ENCODE results near the gene CSNK1G1. TPM values are rescaled to one million over a fixed set of nuclear protein-coding genes. Genes with fewer than 3 reads are reported as not detected.

Gene CSNK1G1
- total and polyA plus RNA-seq, 2 donors = 7.3 to 11.8 TPM

- WGBS = 86% methylated on average over 8 of the region's 8 CpGs
- H3K4me1 ChIP-seq (ENCODE audit: control insufficient read depth in 2 of 2, insufficient read depth in 2 of 2, low read length in 2 of 2) = no peaks in the 10 kb centered on the region
- H3K36me3 ChIP-seq (ENCODE audit: control insufficient read depth in 2 of 2, insufficient read depth in 2 of 2, low read length in 1 of 2) = peaks cover 56 to 73% of the 10 kb centered on the region in 2 donors
- DNase-seq (ENCODE audit: low read depth in 6 of 9, low spot score in 9 of 9) = peak in 1 of 9 donors; percentile 36
- no peak overlapping the region for H3K4me3 ChIP-seq (ENCODE audit: low read length in 2 of 2)
- no peak overlapping the region for H3K27ac ChIP-seq (ENCODE audit: low read depth in 1 of 2, low read length in 1 of 2)
- no peaks in the 10 kb centered on the region for H3K9me3 ChIP-seq (ENCODE audit: control insufficient read depth in 2 of 2, insufficient read depth in 1 of 2, low read length in 1 of 2)
- H3K27me3 ChIP-seq (ENCODE audit: control insufficient read depth in 2 of 2, insufficient read depth in 1 of 2, low read length in 1 of 2) = no peaks in the 10 kb centered on the region
Observed at GRCh38 chr15:64137226-64137833, 218.6 kb downstream of the CSNK1G1 start.

DNA sequence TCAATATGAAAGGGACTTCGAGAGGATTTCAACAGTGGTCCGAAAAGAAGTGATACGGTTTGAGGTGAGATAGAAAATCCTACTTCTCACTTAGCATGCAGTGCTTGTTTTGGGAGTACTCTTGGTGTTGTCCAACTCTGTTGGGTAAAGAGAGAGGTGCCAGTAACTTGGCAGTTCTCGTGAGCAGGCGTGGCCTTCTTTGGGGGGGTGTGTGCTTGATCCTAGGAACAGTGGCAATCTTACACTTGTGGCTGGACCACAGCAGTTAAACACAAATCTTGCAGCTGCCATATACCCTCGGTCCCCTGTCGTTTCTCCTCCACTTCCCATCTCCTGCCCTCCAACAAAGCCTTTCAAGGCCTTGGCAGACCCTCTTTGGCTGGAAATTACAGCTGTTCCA lies 219.6 kb downstream of the CSNK1G1 start:
- no peaks in the 10 kb centered on the region for H3K9me3 ChIP-seq (ENCODE audit: control insufficient read depth in 2 of 2, insufficient read depth in 1 of 2, low read length in 1 of 2)
- 99% methylated on average over 7 of the region's 7 CpGs for WGBS
- DNase-seq (ENCODE audit: low read depth in 6 of 9, low spot score in 9 of 9) = no peak
- peaks cover 0 to 2% of the 10 kb centered on the region in 2 donors for H3K4me1 ChIP-seq (ENCODE audit: control insufficient read depth in 2 of 2, insufficient read depth in 2 of 2, low read length in 2 of 2)
- H3K27ac ChIP-seq (ENCODE audit: low read depth in 1 of 2, low read length in 1 of 2) = no peak overlapping the region
- peaks cover 61 to 73% of the 10 kb centered on the region in 2 donors for H3K36me3 ChIP-seq (ENCODE audit: control insufficient read depth in 2 of 2, insufficient read depth in 2 of 2, low read length in 1 of 2)
- H3K4me3 ChIP-seq (ENCODE audit: low read length in 2 of 2) = no peak overlapping the region
- H3K27me3 ChIP-seq (ENCODE audit: control insufficient read depth in 2 of 2, insufficient read depth in 1 of 2, low read length in 1 of 2) = no peaks in the 10 kb centered on the region

GRCh38 chr15:64134345-64134829 lies 221.6 kb downstream of the CSNK1G1 start:
- WGBS = 92% methylated on average over 9 of the region's 9 CpGs
- no peaks in the 10 kb centered on the region for H3K27me3 ChIP-seq (ENCODE audit: control insufficient read depth in 2 of 2, insufficient read depth in 1 of 2, low read length in 1 of 2)
- H3K36me3 ChIP-seq (ENCODE audit: control insufficient read depth in 2 of 2, insufficient read depth in 2 of 2, low read length in 1 of 2) = peaks cover 76 to 89% of the 10 kb centered on the region in 2 donors
- H3K9me3 ChIP-seq (ENCODE audit: control insufficient read depth in 2 of 2, insufficient read depth in 1 of 2, low read length in 1 of 2) = no peaks in the 10 kb centered on the region
- H3K4me3 ChIP-seq (ENCODE audit: low read length in 2 of 2) = no peak overlapping the region
- H3K4me1 ChIP-seq (ENCODE audit: control insufficient read depth in 2 of 2, insufficient read depth in 2 of 2, low read length in 2 of 2) = peaks cover 0 to 4% of the 10 kb centered on the region in 2 donors
- H3K27ac ChIP-seq (ENCODE audit: low read depth in 1 of 2, low read length in 1 of 2) = no peak overlapping the region
- DNase-seq (ENCODE audit: low read depth in 6 of 9, low spot score in 9 of 9) = no peak

DNA sequence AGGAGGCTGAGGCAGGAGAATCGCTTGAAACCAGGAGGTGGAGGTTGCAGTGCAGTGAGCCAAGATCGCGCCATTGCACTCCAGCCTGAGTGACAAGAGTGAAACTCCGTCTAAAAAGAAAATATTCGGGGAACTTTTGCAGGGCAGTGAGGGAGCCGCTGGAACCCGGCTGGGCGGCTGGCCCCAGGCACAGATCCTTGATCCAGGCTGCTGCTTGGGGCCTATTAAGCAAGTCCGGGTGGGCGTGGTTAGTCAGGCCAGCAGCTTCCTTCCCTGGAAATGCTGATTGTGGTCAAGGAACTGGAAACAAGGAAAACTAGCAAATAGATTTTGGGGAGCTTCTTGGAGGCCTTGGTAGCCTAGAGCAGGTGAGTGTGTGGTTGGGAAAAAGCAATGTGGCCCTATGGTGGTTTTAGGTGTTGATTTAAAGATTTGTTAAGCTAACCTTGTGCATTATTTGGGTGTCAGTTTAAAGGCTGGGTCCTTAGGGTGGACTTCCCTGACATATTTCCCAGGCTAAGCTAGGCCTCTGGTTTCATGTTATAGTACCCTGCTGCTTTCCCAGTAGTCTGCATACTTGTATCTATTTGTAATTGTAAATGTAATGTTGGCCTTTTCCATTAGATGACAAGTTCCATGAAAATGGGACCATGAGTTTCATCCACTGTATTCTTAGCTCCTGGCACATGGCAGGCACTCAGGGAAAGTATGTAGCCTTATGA lies 222.2 kb downstream of the CSNK1G1 start:
- H3K27me3 ChIP-seq (ENCODE audit: control insufficient read depth in 2 of 2, insufficient read depth in 1 of 2, low read length in 1 of 2) = no peaks in the 10 kb centered on the region
- no peak overlapping the region for H3K4me3 ChIP-seq (ENCODE audit: low read length in 2 of 2)
- peaks cover 78 to 92% of the 10 kb centered on the region in 2 donors for H3K36me3 ChIP-seq (ENCODE audit: control insufficient read depth in 2 of 2, insufficient read depth in 2 of 2, low read length in 1 of 2)
- WGBS = 97% methylated on average over 10 of the region's 10 CpGs
- no peak overlapping the region for H3K27ac ChIP-seq (ENCODE audit: low read depth in 1 of 2, low read length in 1 of 2)
- peaks cover 0 to 4% of the 10 kb centered on the region in 2 donors for H3K4me1 ChIP-seq (ENCODE audit: control insufficient read depth in 2 of 2, insufficient read depth in 2 of 2, low read length in 2 of 2)
- DNase-seq (ENCODE audit: low read depth in 6 of 9, low spot score in 9 of 9) = no peak
- no peaks in the 10 kb centered on the region for H3K9me3 ChIP-seq (ENCODE audit: control insufficient read depth in 2 of 2, insufficient read depth in 1 of 2, low read length in 1 of 2)

- H3K27ac ChIP-seq (ENCODE audit: low read depth in 1 of 2, low read length in 1 of 2) = peak overlapping the region in 1 of 2 donors; percentile 19
- peaks cover 0 to 4% of the 10 kb centered on the region in 2 donors for H3K4me1 ChIP-seq (ENCODE audit: control insufficient read depth in 2 of 2, insufficient read depth in 2 of 2, low read length in 2 of 2)
- 98% methylated on average over 4 of the region's 4 CpGs for WGBS
- no peaks in the 10 kb centered on the region for H3K9me3 ChIP-seq (ENCODE audit: control insufficient read depth in 2 of 2, insufficient read depth in 1 of 2, low read length in 1 of 2)
- no peak for DNase-seq (ENCODE audit: low read depth in 6 of 9, low spot score in 9 of 9)
- peaks cover 79 to 91% of the 10 kb centered on the region in 2 donors for H3K36me3 ChIP-seq (ENCODE audit: control insufficient read depth in 2 of 2, insufficient read depth in 2 of 2, low read length in 1 of 2)
- no peak overlapping the region for H3K4me3 ChIP-seq (ENCODE audit: low read length in 2 of 2)
- no peaks in the 10 kb centered on the region for H3K27me3 ChIP-seq (ENCODE audit: control insufficient read depth in 2 of 2, insufficient read depth in 1 of 2, low read length in 1 of 2)
Observed at GRCh38 chr15:64132217-64132616, 223.8 kb downstream of the CSNK1G1 start.

GRCh38 chr15:64131547-64131946 lies 224.4 kb downstream of the CSNK1G1 start:
- H3K27me3 ChIP-seq (ENCODE audit: control insufficient read depth in 2 of 2, insufficient read depth in 1 of 2, low read length in 1 of 2) = no peaks in the 10 kb centered on the region
- no peak overlapping the region for H3K4me3 ChIP-seq (ENCODE audit: low read length in 2 of 2)
- peak overlapping the region in 1 of 2 donors; percentile 60 for H3K27ac ChIP-seq (ENCODE audit: low read depth in 1 of 2, low read length in 1 of 2)
- DNase-seq (ENCODE audit: low read depth in 6 of 9, low spot score in 9 of 9) = no peak
- peaks cover 72 to 91% of the 10 kb centered on the region in 2 donors for H3K36me3 ChIP-seq (ENCODE audit: control insufficient read depth in 2 of 2, insufficient read depth in 2 of 2, low read length in 1 of 2)
- over 99% methylated on average over 7 of the region's 7 CpGs for WGBS
- no peaks in the 10 kb centered on the region for H3K9me3 ChIP-seq (ENCODE audit: control insufficient read depth in 2 of 2, insufficient read depth in 1 of 2, low read length in 1 of 2)
- H3K4me1 ChIP-seq (ENCODE audit: control insufficient read depth in 2 of 2, insufficient read depth in 2 of 2, low read length in 2 of 2) = peaks cover 0 to 4% of the 10 kb centered on the region in 2 donors

GRCh38 chr15:64130159-64130558 lies 225.8 kb downstream of the CSNK1G1 start:
- H3K4me3 ChIP-seq (ENCODE audit: low read length in 2 of 2) = no peak overlapping the region
- H3K4me1 ChIP-seq (ENCODE audit: control insufficient read depth in 2 of 2, insufficient read depth in 2 of 2, low read length in 2 of 2) = peaks cover 0 to 4% of the 10 kb centered on the region in 2 donors
- H3K36me3 ChIP-seq (ENCODE audit: control insufficient read depth in 2 of 2, insufficient read depth in 2 of 2, low read length in 1 of 2) = peaks cover 70 to 87% of the 10 kb centered on the region in 2 donors
- WGBS = 92% methylated on average over 3 of the region's 3 CpGs
- DNase-seq (ENCODE audit: low read depth in 6 of 9, low spot score in 9 of 9) = no peak
- peak overlapping the region in 1 of 2 donors; percentile 60 for H3K27ac ChIP-seq (ENCODE audit: low read depth in 1 of 2, low read length in 1 of 2)
- H3K9me3 ChIP-seq (ENCODE audit: control insufficient read depth in 2 of 2, insufficient read depth in 1 of 2, low read length in 1 of 2) = no peaks in the 10 kb centered on the region
- no peaks in the 10 kb centered on the region for H3K27me3 ChIP-seq (ENCODE audit: control insufficient read depth in 2 of 2, insufficient read depth in 1 of 2, low read length in 1 of 2)

GRCh38 chr15:64127521-64128270 lies 228.3 kb downstream of the CSNK1G1 start:
- H3K36me3 ChIP-seq (ENCODE audit: control insufficient read depth in 2 of 2, insufficient read depth in 2 of 2, low read length in 1 of 2) = peaks cover 60 to 86% of the 10 kb centered on the region in 2 donors
- WGBS = 95% methylated on average over 6 of the region's 6 CpGs
- H3K9me3 ChIP-seq (ENCODE audit: control insufficient read depth in 2 of 2, insufficient read depth in 1 of 2, low read length in 1 of 2) = no peaks in the 10 kb centered on the region
- H3K27me3 ChIP-seq (ENCODE audit: control insufficient read depth in 2 of 2, insufficient read depth in 1 of 2, low read length in 1 of 2) = no peaks in the 10 kb centered on the region
- H3K4me3 ChIP-seq (ENCODE audit: low read length in 2 of 2) = no peak overlapping the region
- H3K4me1 ChIP-seq (ENCODE audit: control insufficient read depth in 2 of 2, insufficient read depth in 2 of 2, low read length in 2 of 2) = peaks cover 0 to 4% of the 10 kb centered on the region in 2 donors
- peak overlapping the region in 1 of 2 donors; percentile 20 for H3K27ac ChIP-seq (ENCODE audit: low read depth in 1 of 2, low read length in 1 of 2)
- no peak for DNase-seq (ENCODE audit: low read depth in 6 of 9, low spot score in 9 of 9)

- Histone ChIP-seq H3K27ac (ENCODE audit: low read depth in 1 of 2, low read length in 1 of 2) (no peak overlapping the region), H3K36me3 (ENCODE audit: control insufficient read depth in 2 of 2, insufficient read depth in 2 of 2, low read length in 1 of 2) (peaks cover 52 to 84% of the 10 kb centered on the region in 2 donors), H3K4me3 (ENCODE audit: low read length in 2 of 2) (no peak overlapping the region), H3K27me3 (ENCODE audit: control insufficient read depth in 2 of 2, insufficient read depth in 1 of 2, low read length in 1 of 2) (no peaks in the 10 kb centered on the region), H3K4me1 (ENCODE audit: control insufficient read depth in 2 of 2, insufficient read depth in 2 of 2, low read length in 2 of 2) (peaks cover 0 to 3% of the 10 kb centered on the region in 2 donors), H3K9me3 (ENCODE audit: control insufficient read depth in 2 of 2, insufficient read depth in 1 of 2, low read length in 1 of 2) (no peaks in the 10 kb centered on the region)
- no peak for DNase-seq (ENCODE audit: low read depth in 6 of 9, low spot score in 9 of 9)
- 79% methylated on average over 3 of the region's 3 CpGs for WGBS
Observed at GRCh38 chr15:64125978-64126377, 230.0 kb downstream of the CSNK1G1 start.
